Measurements from ENCODE around the gene OCSTAMP.

The OCSTAMP gene

DNA sequence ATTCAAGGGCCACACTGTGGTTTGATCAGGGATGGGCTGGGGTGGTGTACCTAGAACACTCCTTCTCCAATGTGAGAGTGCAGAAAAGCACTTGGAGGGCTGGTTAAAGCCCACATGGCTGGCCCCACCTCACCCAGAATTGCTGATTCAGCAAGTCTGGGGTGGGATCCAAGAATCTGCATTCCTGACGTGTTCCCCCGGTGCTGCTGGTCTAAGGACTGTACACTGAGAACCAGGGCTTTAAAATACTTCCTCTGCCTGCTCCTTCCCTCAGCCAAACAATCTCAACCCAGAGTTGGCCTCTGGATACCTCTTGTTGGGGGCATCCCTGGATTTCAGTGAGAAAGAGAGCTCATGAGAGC lies 13.4 kb upstream of the OCSTAMP start:
- Histone ChIP-seq H3K9me3 (replicated peaks in 1 of 2; ENCODE audit: control insufficient read depth in 2 of 2, insufficient read depth in 1 of 2, low read depth in 1 of 2, low read length in 2 of 2) (no peaks in the 10 kb centered on the region), H2AFZ (ENCODE audit: low read length) (peak overlapping the region; percentile 90), H3K14ac (ENCODE audit: low read length) (no peak overlapping the region), H2BK12ac (ENCODE audit: low read length) (no peak overlapping the region), H3K36me3 (replicated peaks in 1 of 2; ENCODE audit: control insufficient read depth in 2 of 2, insufficient read depth in 2 of 2, low read length in 2 of 2) (no peaks in the 10 kb centered on the region), H2BK120ac (ENCODE audit: low read depth, low read length) (no peak overlapping the region), H3K4ac (ENCODE audit: low read length) (no peak overlapping the region), H3K4me3 (ENCODE audit: low read length in 2 of 2) (no peak overlapping the region), H2AK5ac (ENCODE audit: low read depth, low read length) (no peak overlapping the region), H3K4me1 (ENCODE audit: control insufficient read depth in 2 of 2, insufficient read depth in 1 of 2, low read depth in 1 of 2, low read length in 2 of 2) (peaks cover 16 to 23% of the 10 kb centered on the region in 2 donors), H3K4me2 (ENCODE audit: insufficient read depth, low read length, poor library complexity, severe bottlenecking) (no peak overlapping the region), H3K18ac (ENCODE audit: low read length) (no peak overlapping the region), H4K91ac (ENCODE audit: low read depth, low read length, poor library complexity) (no peak overlapping the region), H3K27me3 (ENCODE audit: control insufficient read depth in 3 of 3, insufficient read depth in 3 of 3, low read depth in 1 of 3, low read length in 3 of 3) (peaks cover 0 to 1% (median 0%) of the 10 kb centered on the region in 3 experiments), H3K23ac (ENCODE audit: low read depth, low read length, poor library complexity) (no peak overlapping the region), H3K27ac (replicated peaks; ENCODE audit: low read length) (no peak overlapping the region), H2BK15ac (ENCODE audit: low read length) (no peak overlapping the region), H3K9ac (ENCODE audit: low read depth, low read length, poor library complexity) (no peak overlapping the region), H2BK5ac (ENCODE audit: low read length) (no peak overlapping the region), H3K79me1 (ENCODE audit: low read depth, low read length) (no peaks in the 10 kb centered on the region), H4K8ac (ENCODE audit: low read depth, low read length) (no peak overlapping the region)
- WGBS, 2 donors (ENCODE audit: extremely low coverage in 2 of 2, insufficient read length in 2 of 2, insufficient replicate concordance in 1 of 2): no CpG with 5 or more reads among the region's 2 CpGs
- DNase-seq (ENCODE audit: low spot score): no peak

GRCh38 chr20:46563170-46563859 lies 12.9 kb upstream of the OCSTAMP start:
- Histone ChIP-seq H4K8ac (ENCODE audit: low read depth, low read length) (no peak overlapping the region), H3K9me3 (replicated peaks in 1 of 2; ENCODE audit: control insufficient read depth in 2 of 2, insufficient read depth in 1 of 2, low read depth in 1 of 2, low read length in 2 of 2) (no peaks in the 10 kb centered on the region), H2AFZ (ENCODE audit: low read length) (peak overlapping the region; percentile 90), H3K36me3 (replicated peaks in 1 of 2; ENCODE audit: control insufficient read depth in 2 of 2, insufficient read depth in 2 of 2, low read length in 2 of 2) (no peaks in the 10 kb centered on the region), H2AK5ac (ENCODE audit: low read depth, low read length) (peak overlapping the region; percentile 22), H3K4me2 (ENCODE audit: insufficient read depth, low read length, poor library complexity, severe bottlenecking) (peak overlapping the region; percentile 41), H3K27ac (replicated peaks; ENCODE audit: low read length) (peak overlapping the region; percentile 80), H2BK120ac (ENCODE audit: low read depth, low read length) (no peak overlapping the region), H3K14ac (ENCODE audit: low read length) (peak overlapping the region; percentile 3), H3K9ac (ENCODE audit: low read depth, low read length, poor library complexity) (no peak overlapping the region), H2BK5ac (ENCODE audit: low read length) (no peak overlapping the region), H3K4me1 (ENCODE audit: control insufficient read depth in 2 of 2, insufficient read depth in 1 of 2, low read depth in 1 of 2, low read length in 2 of 2) (peaks cover 20 to 26% of the 10 kb centered on the region in 2 donors), H4K91ac (ENCODE audit: low read depth, low read length, poor library complexity) (no peak overlapping the region), H3K23ac (ENCODE audit: low read depth, low read length, poor library complexity) (no peak overlapping the region), H3K18ac (ENCODE audit: low read length) (peak overlapping the region; percentile 44), H3K4me3 (ENCODE audit: low read length in 2 of 2) (peak overlapping the region in 1 of 2 donors; percentile 45), H3K79me1 (ENCODE audit: low read depth, low read length) (no peaks in the 10 kb centered on the region), H2BK12ac (ENCODE audit: low read length) (peak overlapping the region; percentile 68), H3K4ac (ENCODE audit: low read length) (no peak overlapping the region), H2BK15ac (ENCODE audit: low read length) (peak overlapping the region; percentile 96), H3K27me3 (ENCODE audit: control insufficient read depth in 3 of 3, insufficient read depth in 3 of 3, low read depth in 1 of 3, low read length in 3 of 3) (peaks cover 0 to 1% (median 0%) of the 10 kb centered on the region in 3 experiments)
- no peak for DNase-seq (ENCODE audit: low spot score)
- no CpG with 5 or more reads among the region's 16 CpGs for WGBS, 2 donors (ENCODE audit: extremely low coverage in 2 of 2, insufficient read length in 2 of 2, insufficient replicate concordance in 1 of 2)

GRCh38 chr20:46562373-46563169 lies 12.1 kb upstream of the OCSTAMP start:
- Histone ChIP-seq H3K4me1 (ENCODE audit: control insufficient read depth in 2 of 2, insufficient read depth in 1 of 2, low read depth in 1 of 2, low read length in 2 of 2) (peaks cover 20 to 26% of the 10 kb centered on the region in 2 donors), H3K4me3 (ENCODE audit: low read length in 2 of 2) (peak overlapping the region; percentile 45 to 55), H3K79me1 (ENCODE audit: low read depth, low read length) (no peaks in the 10 kb centered on the region), H2AFZ (ENCODE audit: low read length) (peak overlapping the region; percentile 90), H2BK12ac (ENCODE audit: low read length) (no peak overlapping the region), H3K27me3 (ENCODE audit: control insufficient read depth in 3 of 3, insufficient read depth in 3 of 3, low read depth in 1 of 3, low read length in 3 of 3) (peaks cover 0 to 1% (median 0%) of the 10 kb centered on the region in 3 experiments), H3K27ac (replicated peaks; ENCODE audit: low read length) (peak overlapping the region; percentile 80), H3K14ac (ENCODE audit: low read length) (peak overlapping the region; percentile 3), H2BK15ac (ENCODE audit: low read length) (no peak overlapping the region), H3K4ac (ENCODE audit: low read length) (no peak overlapping the region), H2BK120ac (ENCODE audit: low read depth, low read length) (no peak overlapping the region), H3K4me2 (ENCODE audit: insufficient read depth, low read length, poor library complexity, severe bottlenecking) (peak overlapping the region; percentile 41), H3K18ac (ENCODE audit: low read length) (peak overlapping the region; percentile 69), H2AK5ac (ENCODE audit: low read depth, low read length) (peak overlapping the region; percentile 22), H4K91ac (ENCODE audit: low read depth, low read length, poor library complexity) (no peak overlapping the region), H3K23ac (ENCODE audit: low read depth, low read length, poor library complexity) (peak overlapping the region; percentile 70), H3K9ac (ENCODE audit: low read depth, low read length, poor library complexity) (no peak overlapping the region), H4K8ac (ENCODE audit: low read depth, low read length) (no peak overlapping the region), H2BK5ac (ENCODE audit: low read length) (no peak overlapping the region), H3K9me3 (replicated peaks in 1 of 2; ENCODE audit: control insufficient read depth in 2 of 2, insufficient read depth in 1 of 2, low read depth in 1 of 2, low read length in 2 of 2) (no peaks in the 10 kb centered on the region), H3K36me3 (replicated peaks in 1 of 2; ENCODE audit: control insufficient read depth in 2 of 2, insufficient read depth in 2 of 2, low read length in 2 of 2) (no peaks in the 10 kb centered on the region)
- no CpG with 5 or more reads among the region's 19 CpGs for WGBS, 2 donors (ENCODE audit: extremely low coverage in 2 of 2, insufficient read length in 2 of 2, insufficient replicate concordance in 1 of 2)
- DNase-seq (ENCODE audit: low spot score): peak; percentile 76

GRCh38 chr20:46562009-46562372 lies 11.5 kb upstream of the OCSTAMP start:
- peaks cover 0 to 1% (median 0%) of the 10 kb centered on the region in 3 experiments for H3K27me3 ChIP-seq (ENCODE audit: control insufficient read depth in 3 of 3, insufficient read depth in 3 of 3, low read depth in 1 of 3, low read length in 3 of 3)
- H3K9me3 ChIP-seq (replicated peaks in 1 of 2; ENCODE audit: control insufficient read depth in 2 of 2, insufficient read depth in 1 of 2, low read depth in 1 of 2, low read length in 2 of 2): no peaks in the 10 kb centered on the region
- H3K4me2 ChIP-seq (ENCODE audit: insufficient read depth, low read length, poor library complexity, severe bottlenecking): peak overlapping the region; percentile 31
- peak overlapping the region in 1 of 2 donors; percentile 45 for H3K4me3 ChIP-seq (ENCODE audit: low read length in 2 of 2)
- H2BK12ac ChIP-seq (ENCODE audit: low read length): no peak overlapping the region
- H3K4me1 ChIP-seq (ENCODE audit: control insufficient read depth in 2 of 2, insufficient read depth in 1 of 2, low read depth in 1 of 2, low read length in 2 of 2): peaks cover 20 to 26% of the 10 kb centered on the region in 2 donors
- H3K4ac ChIP-seq (ENCODE audit: low read length): no peak overlapping the region
- no peak overlapping the region for H2BK120ac ChIP-seq (ENCODE audit: low read depth, low read length)
- H3K9ac ChIP-seq (ENCODE audit: low read depth, low read length, poor library complexity): no peak overlapping the region
- H2AK5ac ChIP-seq (ENCODE audit: low read depth, low read length): no peak overlapping the region
- no peak overlapping the region for H4K91ac ChIP-seq (ENCODE audit: low read depth, low read length, poor library complexity)
- no peaks in the 10 kb centered on the region for H3K36me3 ChIP-seq (replicated peaks in 1 of 2; ENCODE audit: control insufficient read depth in 2 of 2, insufficient read depth in 2 of 2, low read length in 2 of 2)
- no peaks in the 10 kb centered on the region for H3K79me1 ChIP-seq (ENCODE audit: low read depth, low read length)
- H2AFZ ChIP-seq (ENCODE audit: low read length): peak overlapping the region; percentile 90
- H3K23ac ChIP-seq (ENCODE audit: low read depth, low read length, poor library complexity): no peak overlapping the region
- H3K27ac ChIP-seq (replicated peaks; ENCODE audit: low read length): peak overlapping the region; percentile 80
- DNase-seq (ENCODE audit: low spot score): no peak
- H2BK5ac ChIP-seq (ENCODE audit: low read length): peak overlapping the region; percentile 16
- no CpG with 5 or more reads among the region's 5 CpGs for WGBS, 2 donors (ENCODE audit: extremely low coverage in 2 of 2, insufficient read length in 2 of 2, insufficient replicate concordance in 1 of 2)
- peak overlapping the region; percentile 69 for H3K18ac ChIP-seq (ENCODE audit: low read length)
- H2BK15ac ChIP-seq (ENCODE audit: low read length): no peak overlapping the region
- H4K8ac ChIP-seq (ENCODE audit: low read depth, low read length): peak overlapping the region; percentile 83
- H3K14ac ChIP-seq (ENCODE audit: low read length): no peak overlapping the region

Measured in neuronal stem cell (in vitro differentiated cells).